K562 (cell line): ENCODE data around the gene PTOV1. TPM values are rescaled to one million over a fixed set of nuclear protein-coding genes. Genes with fewer than 3 reads are reported as not detected.

Source experiments
- BRCA1 ChIP-seq, 2 experiments: fragments of 450-650 bp in 1 of 2; sonication (generic) in 1 of 2; formaldehyde crosslinking in 1 of 2; IDR thresholded peaks; 2 replicates each; pipeline versions ENCODE4 v1.5.0 to v1.6.1; 2017 to 2020; ENCODE audit warnings: mild to moderate bottlenecking in 1 of 2, missing genetic modification reagents in 1 of 2
- DNMT1 ChIP-seq: fragments of 450-650 bp; IDR thresholded peaks from 2 replicates; pipeline ENCODE4 v1.6.1; 2016; ENCODE audit warnings: antibody characterized with exemption, mild to moderate bottlenecking
- E2F5 ChIP-seq: sonication (generic); formaldehyde crosslinking; IDR thresholded peaks from 2 replicates; pipeline ENCODE4 v1.8.0; 2022; ENCODE audit warnings: mild to moderate bottlenecking, missing genetic modification reagents
- ELF1 ChIP-seq: fragments of 200-800 bp; sonication (Bioruptor generic); IDR thresholded peaks from 2 replicates; pipeline ENCODE4 v1.6.1; 2016; ENCODE audit warnings: missing genetic modification characterization, missing compliant biosample characterization
- EP400 ChIP-seq: fragments of 450-650 bp; IDR thresholded peaks from 2 replicates; pipeline ENCODE4 v1.6.1; 2017; ENCODE audit warnings: antibody characterized with exemption, mild to moderate bottlenecking, moderate library complexity
- FOXJ2 ChIP-seq: fragments of 200-800 bp; sonication (Bioruptor generic); IDR thresholded peaks from 2 replicates; pipeline ENCODE4 v1.6.1; 2016; ENCODE audit warnings: missing genetic modification characterization, missing compliant biosample characterization
- ID3 ChIP-seq, 2 experiments: fragments of 250-450 bp in 1 of 2; fragments of 450-650 bp in 1 of 2; sonication (Bioruptor Pico) in 1 of 2; IDR thresholded peaks; 2 replicates each; pipeline versions ENCODE4 v1.6.1 to v1.8.0; 2016 to 2021; ENCODE audit warnings: mild to moderate bottlenecking in 2 of 2, moderate library complexity in 2 of 2, missing compliant biosample characterization in 1 of 2, missing genetic modification characterization in 1 of 2
- KAT7 ChIP-seq: sonication (generic); formaldehyde crosslinking; IDR thresholded peaks from 2 replicates; pipeline ENCODE4 v1.8.0; 2022; ENCODE audit warnings: missing genetic modification reagents, mild to moderate bottlenecking, borderline replicate concordance
- MTA3 ChIP-seq: fragments of 450-650 bp; formaldehyde crosslinking; IDR thresholded peaks from 2 replicates; pipeline ENCODE4 v1.6.1; 2017; ENCODE audit warnings: mild to moderate bottlenecking, borderline replicate concordance
- NR2C1 ChIP-seq, 2 experiments: fragments of 450-650 bp; IDR thresholded peaks; 2 replicates each; pipeline ENCODE4 v1.6.1; 2017; ENCODE audit warnings: mild to moderate bottlenecking in 2 of 2, antibody characterized with exemption in 1 of 2, inconsistent platforms in 1 of 2, missing compliant biosample characterization in 1 of 2, missing genetic modification characterization in 1 of 2
- SMARCA5 ChIP-seq: fragments of 450-650 bp; IDR thresholded peaks from 2 replicates; pipeline ENCODE4 v1.6.1; 2016
- SREBF1 ChIP-seq: fragments of 150-350 bp; IDR thresholded peaks from 2 replicates; pipeline ENCODE4 v1.6.1; 2014; ENCODE audit warnings: antibody characterized with exemption, low read depth, low read length, borderline replicate concordance
- SRSF7 ChIP-seq: fragments of 200-400 bp; formaldehyde crosslinking; optimal IDR thresholded peaks from 2 replicates; pipeline ENCODE3; 2017; ENCODE audit warnings: mild to moderate bottlenecking, low read depth, low read length
- TGIF2 ChIP-seq: sonication (generic); formaldehyde crosslinking; IDR thresholded peaks from 2 replicates; pipeline ENCODE4 v1.8.1; 2022; ENCODE audit warnings: mild to moderate bottlenecking, missing genetic modification reagents, moderate library complexity
- TRIM28 ChIP-seq: fragments of 450-650 bp; IDR thresholded peaks from 2 replicates; pipeline ENCODE4 v1.6.1; 2017
- ZFP91 ChIP-seq: sonication (generic); formaldehyde crosslinking; IDR thresholded peaks from 2 replicates; pipeline ENCODE4 v1.8.0; 2022; ENCODE audit warnings: mild to moderate bottlenecking, missing genetic modification reagents
- ZNF609 ChIP-seq: sonication (generic); formaldehyde crosslinking; IDR thresholded peaks from 2 replicates; pipeline ENCODE4 v1.8.1; 2023; ENCODE audit warnings: missing genetic modification reagents, mild to moderate bottlenecking, borderline replicate concordance
- ZNF76 ChIP-seq: fragments of 250-450 bp; sonication (Bioruptor Pico); IDR thresholded peaks from 2 replicates; pipeline ENCODE4 v1.4.0; 2020; ENCODE audit warnings: mild to moderate bottlenecking, moderate library complexity, borderline replicate concordance
- polyA plus RNA-seq, 8 experiments: library from polyadenylated mRNA; depleted of rRNA in 4 of 8; stranded (reverse) in 5 of 8; unstranded in 3 of 8; fragments of >200 nt; fragmentation: Nextera tagmentation in 2 of 8; fragmentation: Illumina TruSeq in 1 of 8; extraction: Ambion mirVana in 2 of 8; extraction: Trizol in 1 of 8; gene quantifications; 2 replicates each; pipeline versions ENCODE4 v1.2.1 to v1.2.3, GENCODE V29; 2011 to 2014; ENCODE audit warnings: inconsistent platforms in 1 of 8, missing spikeins in 1 of 8
- total RNA-seq, 7 experiments: library from RNA; depleted of rRNA in 6 of 7; stranded (reverse); fragments of >200 nt in 6 of 7; fragmentation: Illumina TruSeq in 2 of 7; extraction: Trizol in 2 of 7; gene quantifications; 2 replicates each; pipeline versions ENCODE4 v1.2.1 to v1.2.3, GENCODE V29; 2011 to 2021; ENCODE audit warnings: low replicate concordance in 1 of 7

The PTOV1 gene
- total and polyA plus RNA-seq, 9 of the 15 experiments (the other 6 are each of a cell fraction or from before 2014, with no cell fraction given) = 4.9 to 169 (median 43.5) TPM

GRCh38 chr19:49889687-49890348, 38.9 kb downstream of the PTOV1 start (continued):
- TF ChIP-seq TGIF2 (CRISPR knock-in tag) (peak; percentile 97), SMARCA5 (peak; percentile 54; the same call in 1 of the 2 replicates), E2F5 (CRISPR knock-in tag) (peak; percentile 100), NR2C1 (IDR thresholded peaks at IDR 0.05) (no peak), NR2C1 (tag; IDR thresholded peaks at IDR 0.05) (0 out of 2 replicates have a peak, but pooled peaks have one; percentile 14), EP400 (peak; percentile 99), DNMT1 (no peak), KAT7 (CRISPR knock-in tag) (peak; percentile 99), SRSF7 (no peak), ELF1 (peak; percentile 14; the same call in 1 of the 2 replicates), MTA3 (peak; percentile 95), SREBF1 (no peak), ID3 (CRISPR knock-in tag; IDR thresholded peaks at IDR 0.05) (no peak), ID3 (tag; IDR thresholded peaks at IDR 0.05) (peak; percentile 94), ZFP91 (CRISPR knock-in tag) (peak; percentile 78), ZNF76 (CRISPR knock-in tag) (no peak), BRCA1 (IDR thresholded peaks at IDR 0.05) (no peak), BRCA1 (CRISPR knock-in tag; IDR thresholded peaks at IDR 0.05) (peak; percentile 98), FOXJ2 (tag) (0 out of 2 replicates have a peak, but pooled peaks have one; percentile 44), TRIM28 (peak; percentile 38; the same call in 1 of the 2 replicates), ZNF609 (peak; percentile 98)
